HG02938 (cell line): Measurements from ENCODE around the gene PIEZO2.

ENCODE experiments used
- ATAC-seq: cut with Tn5 transposase; IDR thresholded peaks from one replicate; pipeline ENCODE4 v1.9.1; 2021; ENCODE audit warnings: mild to moderate bottlenecking, moderate library complexity; ENCODE audit not compliant: unreplicated experiment

The PIEZO2 gene

GRCh38 chr18:10798727-10799550, 350.4 kb downstream of the PIEZO2 start:
- no peak for ATAC-seq

- ATAC-seq: no peak
These were observed 351.5 kb downstream of the PIEZO2 start for GRCh38 chr18:10797896-10798295.

- ATAC-seq: no peak
These were observed 354.6 kb downstream of the PIEZO2 start for GRCh38 chr18:10794771-10795170.

- ATAC-seq: no peak
These were observed 355.5 kb downstream of the PIEZO2 start for GRCh38 chr18:10793730-10794370.

GRCh38 chr18:10792181-10792580, 357.2 kb downstream of the PIEZO2 start:
- ATAC-seq: no peak

GRCh38 chr18:10791169-10791831, 358.1 kb downstream of the PIEZO2 start:
- no peak for ATAC-seq

GRCh38 chr18:10789180-10789579, 360.2 kb downstream of the PIEZO2 start:
- ATAC-seq: no peak

- ATAC-seq: peak; percentile 97
These were observed 362.0 kb downstream of the PIEZO2 start for GRCh38 chr18:10787293-10787901.

GRCh38 chr18:10785798-10786197, 363.6 kb downstream of the PIEZO2 start:
- no peak for ATAC-seq

- ATAC-seq: no peak
These were observed 364.7 kb downstream of the PIEZO2 start for GRCh38 chr18:10784596-10785202.

- no peak for ATAC-seq
These were observed 365.4 kb downstream of the PIEZO2 start for GRCh38 chr18:10783941-10784340.

- ATAC-seq: no peak
These were observed 372.9 kb downstream of the PIEZO2 start for GRCh38 chr18:10776493-10776892.

GRCh38 chr18:10775026-10775425, 374.3 kb downstream of the PIEZO2 start:
- no peak for ATAC-seq

GRCh38 chr18:10771053-10771709, 378.2 kb downstream of the PIEZO2 start:
- no peak for ATAC-seq

- ATAC-seq: no peak
These were observed 379.1 kb downstream of the PIEZO2 start for GRCh38 chr18:10770264-10770663.

GRCh38 chr18:10768221-10768620, 381.1 kb downstream of the PIEZO2 start:
- ATAC-seq: no peak

- ATAC-seq: no peak
These were observed 381.7 kb downstream of the PIEZO2 start for GRCh38 chr18:10767658-10768057.

- no peak for ATAC-seq
These were observed 388.4 kb downstream of the PIEZO2 start for GRCh38 chr18:10760986-10761385.

- ATAC-seq: no peak
These were observed 390.1 kb downstream of the PIEZO2 start for GRCh38 chr18:10759241-10759640.

GRCh38 chr18:10757946-10758345, 391.4 kb downstream of the PIEZO2 start:
- no peak for ATAC-seq
